NCI-H345 treated with DMSO at 0.1 percent for 48 hours (cell line): ENCODE results near the gene SPAG8.

Experiments used
- DNase-seq: peaks from one replicate; lab custom pipeline; 2025; ENCODE audit not compliant: unreplicated experiment; lab: John Stamatoyannopoulos, UW

Gene SPAG8

GRCh38 chr9:35839926-35840325 is 27.9 kb upstream of the SPAG8 start:
- DNase-seq, result no peak

DNA sequence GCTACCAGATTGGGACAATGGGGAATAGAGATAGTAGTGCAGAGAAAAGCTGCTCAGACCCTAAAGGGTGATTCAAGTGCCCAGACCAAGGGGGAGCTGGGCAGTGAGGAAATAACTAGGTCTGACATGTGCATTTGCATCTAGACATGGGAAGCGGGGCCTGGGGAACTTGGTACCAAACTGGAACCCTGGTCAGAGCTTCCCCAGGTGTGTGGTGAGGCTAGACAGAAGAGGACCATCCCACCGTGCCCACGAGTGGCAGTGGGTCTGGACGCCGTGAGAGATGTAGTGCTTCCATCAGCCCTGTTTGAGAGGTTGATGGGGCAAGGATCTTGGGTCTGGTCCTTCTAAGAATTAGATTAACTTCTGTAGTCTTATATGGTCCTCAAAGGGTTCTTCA is 24.5 kb upstream of the SPAG8 start:
- DNase-seq, result no peak

DNA sequence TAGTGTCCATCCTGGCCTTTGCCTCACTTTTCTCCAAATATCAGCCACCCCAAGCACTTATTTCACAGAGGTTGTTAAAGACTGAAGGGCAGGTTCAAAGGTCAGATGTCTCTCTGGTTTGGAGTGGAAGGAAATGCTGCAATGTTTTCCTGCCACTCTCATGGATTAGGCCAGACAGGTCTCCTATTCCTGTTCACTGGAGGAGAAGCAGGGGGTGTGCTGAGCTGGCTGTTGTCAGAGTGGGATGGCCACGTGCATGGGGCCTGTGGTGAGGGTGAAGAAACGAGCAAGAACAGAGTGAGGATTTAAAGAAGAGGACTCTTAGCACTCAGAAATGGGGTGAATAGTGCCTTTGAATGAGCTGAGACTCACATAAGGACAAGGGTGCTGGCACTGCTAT is 23.7 kb upstream of the SPAG8 start:
- DNase-seq, result no peak

DNA sequence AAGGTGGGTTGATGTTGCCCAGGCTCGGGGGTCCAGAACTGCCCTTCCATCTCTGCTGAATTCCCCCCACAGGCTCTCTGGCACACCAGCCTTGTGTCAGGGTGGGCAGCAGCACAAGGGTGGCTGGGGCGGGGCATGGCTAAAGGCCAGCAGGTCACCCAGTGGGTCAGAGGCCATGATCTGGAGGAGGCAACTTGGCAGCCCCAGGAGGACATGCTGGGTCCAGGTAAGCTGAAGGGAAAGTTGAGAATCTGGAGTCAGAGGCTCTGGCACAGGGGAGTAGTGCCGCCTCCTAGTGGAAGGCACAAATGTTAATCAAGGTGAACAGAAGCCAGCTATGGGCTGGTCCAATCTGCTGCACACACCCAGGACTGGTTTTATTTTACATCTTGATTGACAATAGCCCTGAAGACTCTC is 23.2 kb upstream of the SPAG8 start:
- DNase-seq, result no peak

GRCh38 chr9:35834260-35835215 is 22.5 kb upstream of the SPAG8 start:
- no peak for DNase-seq

GRCh38 chr9:35832814-35833213 is 20.8 kb upstream of the SPAG8 start:
- DNase-seq, result no peak

GRCh38 chr9:35831040-35831439 is 19.0 kb upstream of the SPAG8 start:
- DNase-seq, result no peak

GRCh38 chr9:35829764-35830096 is 17.7 kb upstream of the SPAG8 start:
- no peak for DNase-seq

DNA sequence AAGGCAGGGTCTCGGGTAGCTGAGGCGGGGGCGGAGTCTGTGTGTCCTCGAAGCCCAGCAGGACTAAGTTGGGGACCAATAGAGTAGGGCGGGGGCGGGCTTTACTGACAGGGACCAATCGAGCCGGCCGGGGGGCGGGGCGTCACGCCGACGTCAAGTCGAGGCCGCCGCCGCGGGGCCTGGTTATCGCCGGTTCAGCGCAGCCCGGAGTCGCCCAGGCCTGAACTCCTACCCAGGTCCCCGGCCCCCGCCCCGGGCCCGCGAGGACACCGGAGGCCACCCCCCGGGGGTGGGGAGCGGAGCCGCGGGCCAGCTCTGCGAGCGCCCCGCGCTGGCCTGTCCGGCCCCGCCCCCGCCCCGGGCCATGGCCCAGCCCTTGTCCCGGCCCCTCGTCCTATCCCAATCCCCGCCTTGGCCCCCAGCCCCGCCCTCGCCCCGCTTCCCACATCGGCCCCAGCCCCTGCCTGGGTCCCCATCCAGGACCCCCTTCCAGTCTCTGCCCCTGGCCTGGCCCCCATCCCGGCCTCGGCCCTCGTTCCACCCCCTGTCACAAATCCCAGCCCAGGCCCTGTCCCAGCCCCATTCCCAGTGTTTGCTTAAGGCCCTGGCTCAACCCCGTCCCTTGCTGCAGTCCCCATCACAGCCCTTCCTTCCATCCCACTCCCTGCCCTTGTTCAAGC is 17.2 kb upstream of the SPAG8 start, which contains the start of gene TMEM8B:
TSS of gene TMEM8B (plus strand) at position 145 of the 680 bp plus-strand sequence. CDS start at position 365, 220 bp downstream.
- peak; percentile 83 for DNase-seq

- no peak for DNase-seq
These were observed 16.6 kb upstream of the SPAG8 start, which contains the start of gene FAM221B for GRCh38 chr9:35828716-35829083. Gene FAM221B (minus strand): TSS chr9:35828732. CDS start chr9:35826161, 2,571 bp downstream.

DNA sequence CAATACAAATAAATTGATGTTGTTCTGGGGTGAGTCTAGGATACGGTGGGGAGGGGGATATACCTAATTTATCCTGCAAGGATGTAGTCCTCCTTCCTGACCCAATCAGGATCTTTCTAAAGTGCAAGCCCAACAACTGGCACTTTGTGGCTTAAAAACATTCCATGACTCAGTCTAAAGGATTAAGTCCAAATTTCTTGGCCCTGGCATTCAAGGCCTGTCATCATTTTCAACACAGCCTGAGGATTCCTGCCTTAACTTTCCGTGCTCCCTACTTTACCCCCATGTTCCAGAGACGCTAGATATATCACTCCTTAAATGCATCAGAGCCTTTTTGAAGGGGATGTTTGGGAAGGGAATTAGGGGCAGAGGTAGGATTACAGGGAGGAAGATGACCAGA is 15.4 kb upstream of the SPAG8 start:
- DNase-seq, result no peak

DNA sequence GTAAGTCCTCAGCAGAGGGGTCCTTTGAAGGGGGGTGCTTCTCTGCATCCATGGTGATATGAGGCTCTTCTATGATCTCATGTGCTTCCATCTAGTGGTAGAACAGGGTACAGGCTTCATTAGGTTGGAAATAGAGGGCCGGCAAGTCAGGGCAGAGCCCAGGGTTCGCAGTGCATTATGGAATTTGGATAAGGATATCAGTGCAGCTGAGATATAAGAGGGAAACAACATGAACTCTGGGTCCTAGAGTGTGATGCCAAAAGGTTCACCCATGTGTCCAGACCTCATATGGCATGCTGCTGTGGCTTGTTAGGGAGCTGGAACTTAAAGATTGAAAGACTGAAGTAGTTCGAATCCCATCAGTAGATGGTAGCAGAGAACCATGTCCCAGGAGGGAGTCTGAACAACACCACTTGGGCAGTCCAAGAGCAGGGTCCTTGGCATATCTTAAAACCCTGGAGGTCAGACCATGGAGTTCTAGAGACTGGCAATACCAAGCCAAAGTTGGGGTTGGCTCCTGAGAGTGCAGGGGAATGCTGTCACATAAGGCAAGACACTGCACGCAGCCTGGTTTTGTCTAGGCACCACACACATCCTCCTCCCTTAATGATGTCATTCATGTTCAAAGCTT is 14.1 kb upstream of the SPAG8 start:
- peak; percentile 17 for DNase-seq

GRCh38 chr9:35822926-35823325 is 10.9 kb upstream of the SPAG8 start:
- no peak for DNase-seq

DNA sequence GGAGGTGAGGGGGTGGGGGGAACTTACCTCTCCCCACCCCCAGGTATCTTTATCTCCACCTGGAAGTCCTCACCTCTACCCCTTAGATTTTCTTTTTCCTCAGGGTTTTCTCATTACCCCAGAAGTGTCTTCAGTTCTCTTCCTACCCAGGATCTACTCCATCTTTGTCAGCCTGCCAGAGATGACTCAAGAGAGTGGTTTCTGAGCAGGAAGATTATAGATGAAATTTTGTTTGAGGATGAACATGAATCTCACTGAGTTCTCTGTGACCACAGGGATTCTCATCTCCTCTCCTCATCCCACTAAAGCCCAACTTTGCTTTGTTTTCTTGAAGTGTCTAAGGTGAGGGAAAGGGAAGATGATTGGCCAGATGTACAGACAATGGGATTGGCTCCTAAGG is 8.0 kb upstream of the SPAG8 start:
- DNase-seq, result no peak

GRCh38 chr9:35818341-35818740 is 6.3 kb upstream of the SPAG8 start:
- no peak for DNase-seq

GRCh38 chr9:35816708-35817107 is 4.6 kb upstream of the SPAG8 start:
- DNase-seq, result no peak

GRCh38 chr9:35814841-35815543 is 2.9 kb upstream of the SPAG8 start, which contains the start of gene HINT2:
Gene HINT2 (minus strand): TSS chr9:35815042. CDS start chr9:35814979, 63 bp downstream.
- DNase-seq, result peak; percentile 100

GRCh38 chr9:35814106-35814840 is 2.2 kb upstream of the SPAG8 start:
- DNase-seq, result no peak

- no peak for DNase-seq
These were observed 1.5 kb upstream of the SPAG8 start for GRCh38 chr9:35813434-35814105.
